IMR-90 (cell line): ENCODE data around the gene AQP12B. TPM values are rescaled to one million over a fixed set of nuclear protein-coding genes. Genes with fewer than 3 reads are reported as not detected.

Experiments used
- ATAC-seq: fragments of 200-7000 bp; cut with Tn5 transposase; 2 replicates; pipeline ENCODE4 v1.9.1; 2020; ENCODE audit warnings: low read depth, mild to moderate bottlenecking, moderate library complexity
- BruUV-seq: library from RNA; stranded (reverse); fragments of 400-500 nt; replicated peaks from 2 replicates; lab custom pipeline; 2021; lab: Mats Ljungman, UMichigan
- CTCF ChIA-PET: fragments of 300-600 bp; formaldehyde crosslinking; extraction: SDS; loops from one replicate; lab custom pipeline; 2021; ENCODE audit warnings: antibody characterized with exemption; lab: Yijun Ruan, JAX
- POLR2A ChIA-PET: fragments of 300-600 bp; sonication (Branson Sonifier 250); formaldehyde crosslinking; loops from one replicate; lab custom pipeline; 2022; ENCODE audit warnings: antibody characterized with exemption; ENCODE audit not compliant: unreplicated experiment; lab: Charles Lee
- DNase-seq: peaks from one replicate; pipeline ENCODE4 v3.0.0; 2013
- H2AFZ ChIP-seq: replicated peaks from 2 replicates; pipeline ENCODE3; 2013; ENCODE audit warnings: low read length, mild to moderate bottlenecking; ENCODE audit not compliant: poor library complexity
- H2AK5ac ChIP-seq: 2 replicates; pipeline ENCODE4 v1.6.1; 2013; ENCODE audit warnings: low read depth, low read length, inconsistent platforms
- H2AK9ac ChIP-seq: replicated peaks from 2 replicates; pipeline ENCODE3; 2013; ENCODE audit warnings: mild to moderate bottlenecking, low read depth, low read length, moderate library complexity; ENCODE audit not compliant: poor library complexity
- H2BK120ac ChIP-seq: 2 replicates; pipeline ENCODE4 v1.6.1; 2013; ENCODE audit warnings: low read depth, low read length, inconsistent platforms
- H2BK15ac ChIP-seq: 3 replicates; pipeline ENCODE4 v1.6.1; 2013; ENCODE audit warnings: low read depth, low read length, inconsistent platforms
- H2BK20ac ChIP-seq: 2 replicates; pipeline ENCODE4 v1.6.1; 2013; ENCODE audit warnings: low read depth, mild to moderate bottlenecking, inconsistent platforms, low read length, moderate library complexity
- H2BK5ac ChIP-seq: 2 replicates; pipeline ENCODE4 v1.6.1; 2013; ENCODE audit warnings: mild to moderate bottlenecking, low read depth, low read length, inconsistent platforms; ENCODE audit not compliant: poor library complexity, severe bottlenecking
- H3K14ac ChIP-seq: replicated peaks from 2 replicates; pipeline ENCODE4 v1.6.1; 2013; ENCODE audit warnings: low read depth, low read length, inconsistent platforms
- H3K18ac ChIP-seq: 2 replicates; pipeline ENCODE4 v1.6.1; 2013; ENCODE audit warnings: low read depth, low read length, control low read depth
- H3K23ac ChIP-seq: 2 replicates; pipeline ENCODE4 v1.6.1; 2013; ENCODE audit warnings: low read depth, low read length, inconsistent platforms
- H3K27ac ChIP-seq: 2 replicates; pipeline ENCODE4 v1.5.1; 2013; ENCODE audit warnings: mild to moderate bottlenecking, control low read depth, low read length; ENCODE audit not compliant: insufficient read depth
- H3K27me3 ChIP-seq: 2 replicates; pipeline ENCODE4 v1.6.1; 2013; ENCODE audit warnings: low read length; ENCODE audit not compliant: control insufficient read depth, insufficient read depth
- H3K36me3 ChIP-seq: 2 replicates; pipeline ENCODE4 v1.6.1; 2013; ENCODE audit warnings: low read length, mixed read lengths; ENCODE audit not compliant: control insufficient read depth, insufficient read depth
- H3K4ac ChIP-seq: 2 replicates; pipeline ENCODE4 v1.6.1; 2013; ENCODE audit warnings: low read depth, low read length, inconsistent platforms
- H3K4me1 ChIP-seq: 2 replicates; pipeline ENCODE4 v1.6.1; 2013; ENCODE audit warnings: low read length, mixed read lengths; ENCODE audit not compliant: control insufficient read depth, insufficient read depth
- H3K4me2 ChIP-seq: 2 replicates; pipeline ENCODE4 v1.6.1; 2013; ENCODE audit warnings: low read depth, mild to moderate bottlenecking, control low read depth, low read length, moderate library complexity
- H3K4me3 ChIP-seq: 2 replicates; pipeline ENCODE4 v1.5.1; 2013; ENCODE audit warnings: low read depth, mild to moderate bottlenecking, control low read depth, low read length, moderate library complexity; ENCODE audit not compliant: insufficient read depth
- H3K56ac ChIP-seq: 2 replicates; pipeline ENCODE4 v1.6.1; 2013; ENCODE audit warnings: low read length, inconsistent platforms; ENCODE audit not compliant: insufficient read depth; ENCODE audit errors: extremely low read depth
- H3K79me1 ChIP-seq, 2 experiments: 2 replicates each; pipeline ENCODE4 v1.6.1; 2013; ENCODE audit warnings: low read length in 2 of 2, inconsistent platforms in 1 of 2, low read depth in 1 of 2
- H3K9ac ChIP-seq: 2 replicates; pipeline ENCODE4 v1.6.1; 2013; ENCODE audit warnings: low read depth, low read length, control low read depth
- H3K9me1 ChIP-seq: 2 replicates; pipeline ENCODE4 v1.6.1; 2013; ENCODE audit warnings: low read length, inconsistent platforms; ENCODE audit not compliant: insufficient read depth
- H3K9me3 ChIP-seq: 2 replicates; pipeline ENCODE4 v1.6.1; 2013; ENCODE audit warnings: low read length; ENCODE audit not compliant: control insufficient read depth, insufficient read depth
- H4K20me1 ChIP-seq: 2 replicates; pipeline ENCODE4 v1.6.1; 2013; ENCODE audit warnings: low read length, inconsistent platforms; ENCODE audit not compliant: insufficient read depth
- H4K5ac ChIP-seq: 2 replicates; pipeline ENCODE4 v1.6.1; 2013; ENCODE audit warnings: mild to moderate bottlenecking, low read depth, low read length, control low read depth
- H4K8ac ChIP-seq, 2 experiments: 2 replicates each; pipeline ENCODE4 v1.6.1; 2013; ENCODE audit warnings: low read depth in 2 of 2, low read length in 2 of 2, control low read depth in 1 of 2, inconsistent platforms in 1 of 2
- H4K91ac ChIP-seq: 2 replicates; pipeline ENCODE4 v1.6.1; 2013; ENCODE audit warnings: low read depth, low read length, inconsistent platforms; ENCODE audit not compliant: insufficient read depth
- BHLHE40 ChIP-seq: fragments of 150-350 bp; IDR thresholded peaks from 2 replicates; pipeline ENCODE4 v1.6.1; 2016; ENCODE audit warnings: mild to moderate bottlenecking, low read depth, low read length
- CEBPB ChIP-seq: IDR thresholded peaks from 2 replicates; pipeline ENCODE4 v1.6.1; 2012; ENCODE audit warnings: low read depth, low read length, improper control_type of control experiment
- CHD1 ChIP-seq: IDR thresholded peaks from 2 replicates; pipeline ENCODE4 v1.6.1; 2012; ENCODE audit warnings: low read depth, low read length, improper control_type of control experiment
- CTCF ChIP-seq: conservative IDR thresholded peaks from 2 replicates; pipeline ENCODE4 v1.5.1; 2012; ENCODE audit warnings: mild to moderate bottlenecking, low read depth, low read length, improper control_type of control experiment
- ELK1 ChIP-seq: fragments of 150-350 bp; IDR thresholded peaks from 2 replicates; pipeline ENCODE4 v1.6.1; 2016; ENCODE audit warnings: low read depth, mild to moderate bottlenecking, low read length, moderate library complexity, borderline replicate concordance
- FOS ChIP-seq: fragments of 150-350 bp; IDR thresholded peaks from 2 replicates; pipeline ENCODE4 v1.6.1; 2016; ENCODE audit warnings: low read depth, low read length
- MAFK ChIP-seq: IDR thresholded peaks from 2 replicates; pipeline ENCODE4 v1.6.1; 2012; ENCODE audit warnings: low read depth, low read length, improper control_type of control experiment
- MAZ ChIP-seq: IDR thresholded peaks from 2 replicates; pipeline ENCODE4 v1.6.1; 2012; ENCODE audit warnings: low read depth, mild to moderate bottlenecking, low read length, improper control_type of control experiment, moderate library complexity, borderline replicate concordance
- NFE2L2 ChIP-seq: fragments of 150-350 bp; IDR thresholded peaks from 2 replicates; pipeline ENCODE4 v1.6.1; 2016; ENCODE audit warnings: low read depth, mild to moderate bottlenecking, low read length
- POLR2A ChIP-seq: IDR thresholded peaks from 2 replicates; pipeline ENCODE4 v1.6.1; 2012; ENCODE audit warnings: mild to moderate bottlenecking, low read depth, low read length
- RAD21 ChIP-seq: IDR thresholded peaks from 2 replicates; pipeline ENCODE4 v1.6.1; 2012; ENCODE audit warnings: low read length, improper control_type of control experiment
- RCOR1 ChIP-seq: IDR thresholded peaks from 2 replicates; pipeline ENCODE4 v1.6.1; 2012; ENCODE audit warnings: mild to moderate bottlenecking, low read length, improper control_type of control experiment; ENCODE audit not compliant: insufficient replicate concordance
- RFX5 ChIP-seq: IDR thresholded peaks from 2 replicates; pipeline ENCODE4 v1.8.0; 2012; ENCODE audit warnings: low read depth, mild to moderate bottlenecking, low read length, moderate library complexity
- SMC3 ChIP-seq: fragments of 150-350 bp; IDR thresholded peaks from 2 replicates; pipeline ENCODE4 v1.6.1; 2016; ENCODE audit warnings: low read depth, mild to moderate bottlenecking, antibody characterized with exemption, low read length, moderate library complexity
- USF2 ChIP-seq: fragments of 150-350 bp; IDR thresholded peaks from 2 replicates; pipeline ENCODE4 v1.6.1; 2017; ENCODE audit warnings: mild to moderate bottlenecking, antibody characterized with exemption, low read length, low read depth
- WGBS, 2 experiments: methylation state at CpG; one replicate each; pipeline versions ENCODE4 v1.1.5 to v1.1.7; 2013; ENCODE audit warnings: missing lambda C conversion rate in 2 of 2; ENCODE audit not compliant: insufficient read length in 1 of 2; ENCODE audit errors: extremely low coverage in 2 of 2; 5-methylcytosine and 5-hydroxymethylcytosine counted together
- dilution Hi-C: fragments of 300-500 bp; cut with HindIII; formaldehyde crosslinking; loops from one replicate; pipeline ENCODE4 v1.14.3; 2018; ENCODE audit warnings: low sequenced_read_pairs; ENCODE audit not compliant: unreplicated experiment
- in situ Hi-C: fragments of 300-500 bp; cut with MboI; formaldehyde crosslinking; loops from 3 replicates; pipeline ENCODE4 v1.14.3; 2019; ENCODE audit warnings: low sequenced_read_pairs, inconsistent platforms, mixed read lengths
- intact Hi-C: fragments of 100-400 bp; cut with micrococcal nuclease; formaldehyde crosslinking; loops from 2 replicates; pipeline ENCODE4 v1.10.0; 2022
- polyA plus RNA-seq, 3 experiments: library from polyadenylated mRNA; depleted of rRNA; stranded (reverse); fragments of >200 nt; gene quantifications; 2 replicates each; pipeline ENCODE4 v1.2.3, GENCODE V29; 2012; ENCODE audit warnings: low replicate concordance in 1 of 3
- total RNA-seq: library from RNA; depleted of rRNA; stranded (reverse); fragments of >200 nt; gene quantifications from 2 replicates; pipeline ENCODE4 v1.2.3, GENCODE V29; 2012

The AQP12B gene
- total and polyA plus RNA-seq, 2 of the 4 experiments (the other 2 are of a cell fraction), result not detected

- Histone ChIP-seq H2AK9ac (no peak overlapping the region), H3K9me3 (peaks cover 11% of the 10 kb centered on the region), H2AK5ac (no peak overlapping the region), H3K14ac (no peak overlapping the region), H3K4ac (no peak overlapping the region), H3K4me3 (no peak overlapping the region), H3K79me1 (no peaks in the 10 kb centered on the region), H3K56ac (no peak overlapping the region), H3K9ac (no peak overlapping the region), H3K23ac (no peak overlapping the region), H3K4me1 (no peaks in the 10 kb centered on the region), H3K27me3 (peaks cover 14% of the 10 kb centered on the region), H3K4me2 (no peak overlapping the region), H4K8ac (no peak overlapping the region), H3K27ac (no peak overlapping the region), H3K18ac (no peak overlapping the region), H4K91ac (no peak overlapping the region), H2AFZ (no peak overlapping the region), H4K20me1 (no peaks in the 10 kb centered on the region), H3K9me1 (no peaks in the 10 kb centered on the region), H2BK15ac (no peak overlapping the region), H3K36me3 (no peaks in the 10 kb centered on the region), H4K5ac (no peak overlapping the region), H2BK5ac (no peak overlapping the region), H2BK20ac (no peak overlapping the region), H2BK120ac (no peak overlapping the region)
- DNase-seq, result no peak
- ChIA-PET CTCF (no interaction called here), POLR2A (no interaction called here)
- BruUV-seq, result no TSS peak
- intact Hi-C loops (no loop called here), in situ Hi-C loops (no loop called here), dilution Hi-C loops (no loop called here)
- WGBS, 2 experiments, result 23% methylated on average over 5 of the region's 6 CpGs; no CpG with 5 or more reads in 1 of the 2 experiments
- ATAC-seq, result no peak
- no peak for TF ChIP-seq POLR2A
- TF ChIP-seq MAFK, result no peak
- TF ChIP-seq CTCF, result no peak
- no peak for TF ChIP-seq BHLHE40
- TF ChIP-seq MAZ, result no peak
- TF ChIP-seq USF2, result no peak
- no peak for TF ChIP-seq CEBPB
- no peak for TF ChIP-seq ELK1
- TF ChIP-seq RAD21, result no peak
- TF ChIP-seq RCOR1, result no peak
- no peak for TF ChIP-seq CHD1
- no peak for TF ChIP-seq NFE2L2
- no peak for TF ChIP-seq SMC3
- no peak for TF ChIP-seq FOS
- TF ChIP-seq RFX5, result no peak
Measured at GRCh38 chr2:240635121-240635997, 47.3 kb downstream of the AQP12B start.
